Gastroesophageal sphincter (tissue), 3 donors: ENCODE data around the gene JSRP1.

Experiments
- POLR2A ChIP-seq, 2 donors: fragments of 450-650 bp; IDR thresholded peaks; one replicate each; pipeline ENCODE4 v1.6.1; 2017; ENCODE audit warnings: antibody characterized with exemption in 2 of 2, mild to moderate bottlenecking in 2 of 2, moderate library complexity in 1 of 2
- TF ChIP-seq, protein P1 (sequence below), 4 experiments: fragments of 200-600 bp in 2 of 4; fragments of 450-650 bp in 2 of 4; sonication (generic) in 1 of 4; IDR thresholded peaks; one replicate each; pipeline ENCODE4 v1.5.1; 2017 to 2019; ENCODE audit warnings: antibody characterized with exemption in 4 of 4, mild to moderate bottlenecking in 2 of 4, moderate library complexity in 2 of 4

DNA sequence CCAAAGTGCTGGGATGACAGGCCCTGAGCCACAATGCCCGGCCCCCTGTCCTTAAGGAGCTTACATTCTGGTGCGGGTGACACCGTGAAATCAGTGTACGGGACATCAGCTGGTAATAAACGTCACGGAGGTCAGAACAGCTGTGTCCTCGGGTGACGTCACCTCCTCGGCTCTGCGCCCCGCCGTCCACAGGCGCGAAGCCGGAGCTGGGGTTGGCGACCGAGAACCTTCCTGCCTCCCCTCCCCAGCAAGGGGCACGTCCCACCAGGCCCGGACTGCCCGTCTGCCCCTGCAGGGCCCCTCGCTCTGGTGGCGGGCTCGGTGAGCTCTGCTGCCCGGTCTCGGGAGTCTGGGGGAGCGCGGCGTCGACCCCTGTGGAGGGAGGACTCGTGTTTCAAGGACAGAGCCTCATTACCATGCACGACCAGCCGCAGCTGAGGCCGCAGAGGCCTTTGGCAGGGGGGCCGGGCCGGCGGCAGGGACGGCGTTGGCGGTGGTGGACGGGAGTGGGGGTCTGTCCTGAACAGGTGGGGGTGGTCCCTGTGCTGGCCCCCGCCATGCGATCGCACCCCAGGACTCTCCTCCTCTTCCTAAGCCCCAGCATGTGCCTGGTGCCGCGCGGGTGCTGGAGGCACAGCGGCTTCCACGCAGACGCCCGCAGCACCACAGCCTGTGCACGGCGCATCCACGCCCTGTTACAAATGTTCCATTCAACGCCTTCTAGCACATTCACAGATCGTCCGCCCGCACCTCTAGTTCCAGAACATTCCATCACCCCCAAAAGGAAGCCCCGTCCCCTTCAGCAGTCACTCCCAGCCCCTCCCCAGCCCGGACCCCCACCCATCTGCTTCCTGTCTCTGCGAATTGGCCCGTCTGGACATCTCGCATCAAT, 46.3 kb upstream of the JSRP1 start:
- no peak for TF ChIP-seq POLR2A (IDR thresholded peaks at IDR 0.05)
- TF ChIP-seq, protein P1, sequence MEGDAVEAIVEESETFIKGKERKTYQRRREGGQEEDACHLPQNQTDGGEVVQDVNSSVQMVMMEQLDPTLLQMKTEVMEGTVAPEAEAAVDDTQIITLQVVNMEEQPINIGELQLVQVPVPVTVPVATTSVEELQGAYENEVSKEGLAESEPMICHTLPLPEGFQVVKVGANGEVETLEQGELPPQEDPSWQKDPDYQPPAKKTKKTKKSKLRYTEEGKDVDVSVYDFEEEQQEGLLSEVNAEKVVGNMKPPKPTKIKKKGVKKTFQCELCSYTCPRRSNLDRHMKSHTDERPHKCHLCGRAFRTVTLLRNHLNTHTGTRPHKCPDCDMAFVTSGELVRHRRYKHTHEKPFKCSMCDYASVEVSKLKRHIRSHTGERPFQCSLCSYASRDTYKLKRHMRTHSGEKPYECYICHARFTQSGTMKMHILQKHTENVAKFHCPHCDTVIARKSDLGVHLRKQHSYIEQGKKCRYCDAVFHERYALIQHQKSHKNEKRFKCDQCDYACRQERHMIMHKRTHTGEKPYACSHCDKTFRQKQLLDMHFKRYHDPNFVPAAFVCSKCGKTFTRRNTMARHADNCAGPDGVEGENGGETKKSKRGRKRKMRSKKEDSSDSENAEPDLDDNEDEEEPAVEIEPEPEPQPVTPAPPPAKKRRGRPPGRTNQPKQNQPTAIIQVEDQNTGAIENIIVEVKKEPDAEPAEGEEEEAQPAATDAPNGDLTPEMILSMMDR (IDR thresholded peaks at IDR 0.05): no peak
